NB4 (cell line): Measurements from ENCODE around the gene MTA2.
"Not testable (repeated sequence)": the region's sequence is repeated elsewhere in the genome, so short reads cannot be mapped to it uniquely, and the experiment has no call there.

Source experiments
- MYC ChIP-seq: IDR thresholded peaks from 2 replicates; pipeline ENCODE4 v1.6.1; 2011; ENCODE audit warnings: low read depth, low read length
- POLR2A ChIP-seq: IDR thresholded peaks from 2 replicates; pipeline ENCODE4 v1.6.1; 2011; ENCODE audit warnings: mild to moderate bottlenecking; ENCODE audit not compliant: insufficient read length; ENCODE audit errors: extremely low read depth
- TF ChIP-seq, protein P1 (sequence below): IDR thresholded peaks from one replicate; pipeline ENCODE4 v1.5.1; 2012; ENCODE audit warnings: low read depth, low read length
- TF ChIP-seq, protein P2 (sequence below): IDR thresholded peaks from 2 replicates; pipeline ENCODE4 v1.6.1; 2011; ENCODE audit warnings: low read depth, low read length

DNA sequence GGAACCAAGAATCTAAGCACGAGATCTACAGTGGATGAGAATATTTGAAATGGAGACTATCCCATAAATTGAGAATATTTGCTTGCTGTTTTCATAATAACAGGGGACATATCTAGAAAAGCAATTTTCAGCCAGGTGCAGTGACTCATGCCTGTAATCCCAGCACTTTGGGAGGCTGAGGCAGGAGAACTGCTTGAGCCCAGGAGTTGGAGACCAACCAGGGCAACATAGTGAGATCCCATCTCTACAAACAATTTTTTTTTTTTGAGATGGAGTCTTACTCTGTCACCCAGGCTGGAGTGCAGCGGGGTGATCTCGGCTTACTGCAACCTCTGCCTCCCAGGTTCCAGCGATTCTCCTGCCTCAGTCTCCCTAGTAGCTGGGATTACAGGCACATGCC lies 19.9 kb downstream of the MTA2 start:
- TF ChIP-seq, protein P1, sequence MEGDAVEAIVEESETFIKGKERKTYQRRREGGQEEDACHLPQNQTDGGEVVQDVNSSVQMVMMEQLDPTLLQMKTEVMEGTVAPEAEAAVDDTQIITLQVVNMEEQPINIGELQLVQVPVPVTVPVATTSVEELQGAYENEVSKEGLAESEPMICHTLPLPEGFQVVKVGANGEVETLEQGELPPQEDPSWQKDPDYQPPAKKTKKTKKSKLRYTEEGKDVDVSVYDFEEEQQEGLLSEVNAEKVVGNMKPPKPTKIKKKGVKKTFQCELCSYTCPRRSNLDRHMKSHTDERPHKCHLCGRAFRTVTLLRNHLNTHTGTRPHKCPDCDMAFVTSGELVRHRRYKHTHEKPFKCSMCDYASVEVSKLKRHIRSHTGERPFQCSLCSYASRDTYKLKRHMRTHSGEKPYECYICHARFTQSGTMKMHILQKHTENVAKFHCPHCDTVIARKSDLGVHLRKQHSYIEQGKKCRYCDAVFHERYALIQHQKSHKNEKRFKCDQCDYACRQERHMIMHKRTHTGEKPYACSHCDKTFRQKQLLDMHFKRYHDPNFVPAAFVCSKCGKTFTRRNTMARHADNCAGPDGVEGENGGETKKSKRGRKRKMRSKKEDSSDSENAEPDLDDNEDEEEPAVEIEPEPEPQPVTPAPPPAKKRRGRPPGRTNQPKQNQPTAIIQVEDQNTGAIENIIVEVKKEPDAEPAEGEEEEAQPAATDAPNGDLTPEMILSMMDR = not testable (repeated sequence)
- TF ChIP-seq, protein P2, sequence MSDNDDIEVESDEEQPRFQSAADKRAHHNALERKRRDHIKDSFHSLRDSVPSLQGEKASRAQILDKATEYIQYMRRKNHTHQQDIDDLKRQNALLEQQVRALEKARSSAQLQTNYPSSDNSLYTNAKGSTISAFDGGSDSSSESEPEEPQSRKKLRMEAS = not testable (repeated sequence)
- TF ChIP-seq POLR2A, MYC: not testable (repeated sequence)
